Measurements from ENCODE around the gene GDF7. TPM values are rescaled to one million over a fixed set of nuclear protein-coding genes. Genes with fewer than 3 reads are reported as not detected.

Gene GDF7
- polyA plus RNA-seq, 1 of the 3 experiments (the other 2 are of a cell fraction), result 0.02 TPM

GRCh38 chr2:20671736-20672080, 4.8 kb downstream of the GDF7 start (continued):
- no peak for TF ChIP-seq EZH2phosphoT487 (IDR thresholded peaks at IDR 0.05; ENCODE audit: borderline replicate concordance, low read depth)

- H3K4me2 ChIP-seq, result no peak overlapping the region
- H3K9me3 ChIP-seq, result no peaks in the 10 kb centered on the region
- TF ChIP-seq POLR2AphosphoS5 (IDR thresholded peaks at IDR 0.05; ENCODE audit: low read depth, low read length), result no peak
- TF ChIP-seq PBX3 (IDR thresholded peaks at IDR 0.05), result no peak
- TF ChIP-seq RCOR1 (IDR thresholded peaks at IDR 0.05; ENCODE audit: low read length), result no peak
- no peak overlapping the region for H3K4me3 ChIP-seq (ENCODE audit: low read depth in 2 of 2, low read length in 1 of 2)
- peaks cover 44% of the 10 kb centered on the region for H3K27me3 ChIP-seq (ENCODE audit: insufficient read depth)
- H3F3A ChIP-seq (replicated peaks; ENCODE audit: insufficient read depth), result peaks cover 6% of the 10 kb centered on the region
- no peak overlapping the region for H2AFZ ChIP-seq (ENCODE audit: low read depth)
- no peaks in the 10 kb centered on the region for H3K79me2 ChIP-seq (ENCODE audit: insufficient read depth)
- no peak for DNase-seq
- H3K36me3 ChIP-seq (replicated peaks in 1 of 2; ENCODE audit: control insufficient read depth in 1 of 2, insufficient read depth in 2 of 2, low read length in 1 of 2), result no peaks in the 10 kb centered on the region
- no peak overlapping the region for H3K9ac ChIP-seq
- peaks cover 5 to 14% of the 10 kb centered on the region in 2 experiments; a peak in 2 of 4 replicates for H3K4me1 ChIP-seq (ENCODE audit: control insufficient read depth in 1 of 2, insufficient read depth in 2 of 2, low read depth in 1 of 2, low read length in 1 of 2)
- ChIA-PET CTCF (interaction anchor here (0.8 to 10.2 kb wide), 7 partner anchors 9 to 289 kb away, joined by 3 to 232 read pairs (median 5); partner anchors contain the start of genes GDF7 and HS1BP3), POLR2A (interaction anchor here (0.6 kb wide), 1 partner anchor 9 kb away, joined by 3 read pairs; no protein-coding TSS in a partner anchor)
- H3K9me2 ChIP-seq, result no peaks in the 10 kb centered on the region
- WGBS (ENCODE audit: low lambda C conversion rate), result 84% methylated on average over 18 of the region's 18 CpGs
- no peaks in the 10 kb centered on the region for H4K20me1 ChIP-seq (ENCODE audit: insufficient read depth)
- H3K27ac ChIP-seq (ENCODE audit: low read depth in 2 of 2, low read length in 1 of 2), result no peak overlapping the region
Measured at GRCh38 chr2:20672201-20672951, 5.4 kb downstream of the GDF7 start.

- H3K36me3 ChIP-seq (replicated peaks in 1 of 2; ENCODE audit: control insufficient read depth in 1 of 2, insufficient read depth in 2 of 2, low read length in 1 of 2), result peaks cover 0 to 1% of the 10 kb centered on the region in 2 experiments
- H3K4me3 ChIP-seq (ENCODE audit: low read depth in 2 of 2, low read length in 1 of 2), result no peak overlapping the region
- no peaks in the 10 kb centered on the region for H3K9me2 ChIP-seq
- peaks cover 6% of the 10 kb centered on the region for H3F3A ChIP-seq (replicated peaks; ENCODE audit: insufficient read depth)
- peaks cover 5 to 12% of the 10 kb centered on the region in 2 experiments; a peak in 3 of 4 replicates for H3K4me1 ChIP-seq (ENCODE audit: control insufficient read depth in 1 of 2, insufficient read depth in 2 of 2, low read depth in 1 of 2, low read length in 1 of 2)
- WGBS (ENCODE audit: low lambda C conversion rate), result 91% methylated on average over 5 of the region's 5 CpGs
- H2AFZ ChIP-seq (ENCODE audit: low read depth), result no peak overlapping the region
- no peak overlapping the region for H3K9ac ChIP-seq
- H3K27ac ChIP-seq (ENCODE audit: low read depth in 2 of 2, low read length in 1 of 2), result no peak overlapping the region
- H4K20me1 ChIP-seq (ENCODE audit: insufficient read depth), result no peaks in the 10 kb centered on the region
- ChIA-PET POLR2A (no interaction called here), CTCF (interaction anchor here (10.1 to 10.2 kb wide), 2 partner anchors 10 to 287 kb away, joined by 96 to 232 read pairs; partner anchors contain the start of gene GDF7)
- H3K79me2 ChIP-seq (ENCODE audit: insufficient read depth), result no peaks in the 10 kb centered on the region
- no peak for DNase-seq
- H3K4me2 ChIP-seq, result no peak overlapping the region
- no peaks in the 10 kb centered on the region for H3K9me3 ChIP-seq
- peaks cover 30% of the 10 kb centered on the region for H3K27me3 ChIP-seq (ENCODE audit: insufficient read depth)
- TF ChIP-seq IRF3 (IDR thresholded peaks at IDR 0.05; ENCODE audit: low read depth, low read length), result no peak
- no peak for TF ChIP-seq ZBTB33 (IDR thresholded peaks at IDR 0.05; ENCODE audit: borderline replicate concordance, low read depth)
- no peak for TF ChIP-seq TAF1 (IDR thresholded peaks at IDR 0.05; ENCODE audit: borderline replicate concordance, low read depth, low read length)
- no peak for TF ChIP-seq RFX5 (IDR thresholded peaks at IDR 0.05; ENCODE audit: low read length)
- TF ChIP-seq CHD2 (IDR thresholded peaks at IDR 0.05; ENCODE audit: low read length, partially characterized antibody), result no peak
- TF ChIP-seq SIN3A (IDR thresholded peaks at IDR 0.05; ENCODE audit: borderline replicate concordance, low read depth, low read length), result no peak
- no peak for TF ChIP-seq JUND (IDR thresholded peaks at IDR 0.05)
- no peak for TF ChIP-seq YY1 (IDR thresholded peaks at IDR 0.05; ENCODE audit: low read depth)
- no peak for TF ChIP-seq RAD21 (IDR thresholded peaks at IDR 0.05; ENCODE audit: low read length)
- TF ChIP-seq MAX (IDR thresholded peaks at IDR 0.05; ENCODE audit: low read depth), result no peak
- no peak for TF ChIP-seq SMC3 (IDR thresholded peaks at IDR 0.05; ENCODE audit: low read depth, low read length)
- TF ChIP-seq USF1 (IDR thresholded peaks at IDR 0.05; ENCODE audit: borderline replicate concordance, low read depth), result no peak
- no peak for TF ChIP-seq ELF1 (IDR thresholded peaks at IDR 0.05)
- TF ChIP-seq GATA2 (CRISPR knock-in tag; IDR thresholded peaks at IDR 0.05), result no peak
- no peak for TF ChIP-seq EZH2phosphoT487 (IDR thresholded peaks at IDR 0.05; ENCODE audit: borderline replicate concordance, low read depth)
- TF ChIP-seq FOXM1 (IDR thresholded peaks at IDR 0.05; ENCODE audit: low read depth), result no peak
Measured at GRCh38 chr2:20673686-20674308, 6.9 kb downstream of the GDF7 start.
